ENCODE measurements around the gene LRBA.
"Not testable (repeated sequence)": the region's sequence is repeated elsewhere in the genome, so short reads cannot be mapped to it uniquely, and the experiment has no call there.

The LRBA gene

GRCh38 chr4:150557811-150558210 lies 457.3 kb downstream of the LRBA start:
- DNase-seq: not testable (repeated sequence)

DNA sequence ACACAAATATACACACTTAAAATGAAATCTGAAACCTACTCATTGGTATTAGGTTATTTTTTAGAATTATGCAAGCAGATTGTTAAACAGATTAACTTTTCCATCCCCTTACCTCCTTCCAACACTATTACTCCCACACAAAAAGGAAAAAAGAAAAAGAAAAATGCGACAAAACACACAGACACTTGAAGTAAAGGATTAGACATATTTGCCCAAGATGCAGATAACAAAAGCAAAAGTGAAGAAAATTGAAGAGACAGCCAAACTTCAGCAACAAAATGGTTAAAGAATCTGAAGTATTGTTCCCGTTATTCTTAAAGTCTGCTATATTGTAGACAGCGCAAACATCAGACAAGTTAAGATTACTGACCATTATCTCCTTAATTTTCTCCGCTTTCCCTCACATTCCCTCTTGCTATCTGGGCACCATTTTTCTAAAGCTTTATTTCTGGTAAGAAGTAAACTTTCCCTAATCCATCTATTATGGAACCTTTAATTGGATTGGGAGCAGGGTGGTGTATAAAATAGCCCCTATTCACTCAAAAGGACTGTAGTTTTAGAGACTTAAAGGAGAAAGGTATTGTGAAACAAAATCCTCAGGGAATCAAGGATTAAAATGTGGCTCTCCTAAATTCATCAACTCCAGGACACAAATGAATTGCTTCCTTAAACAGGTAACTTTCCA lies 467.8 kb downstream of the LRBA start:
- DNase-seq: no peak

GRCh38 chr4:150546286-150546685 lies 468.8 kb downstream of the LRBA start:
- DNase-seq: no peak

DNA sequence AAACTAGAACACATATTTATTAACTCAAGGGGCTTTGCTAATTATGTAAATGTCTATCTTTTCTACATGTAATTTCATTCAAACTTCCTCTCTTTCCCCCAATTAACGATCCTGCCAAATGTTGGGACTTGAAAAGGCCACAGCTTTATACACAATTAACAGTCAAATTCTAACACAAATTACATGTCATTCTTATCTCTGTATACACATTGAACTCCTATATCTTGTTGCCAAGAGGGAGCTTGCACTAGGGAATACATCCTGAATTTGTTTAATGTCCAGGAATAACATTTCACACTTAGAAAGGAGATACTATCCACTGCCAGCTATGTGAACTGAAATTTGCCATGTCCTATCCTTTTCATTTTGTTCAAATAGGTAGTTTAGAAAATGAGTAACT lies 472.0 kb downstream of the LRBA start:
- DNase-seq: no peak

GRCh38 chr4:150541681-150542080 lies 473.4 kb downstream of the LRBA start:
- no peak for DNase-seq

GRCh38 chr4:150540959-150541360 lies 474.1 kb downstream of the LRBA start:
- DNase-seq: no peak

DNA sequence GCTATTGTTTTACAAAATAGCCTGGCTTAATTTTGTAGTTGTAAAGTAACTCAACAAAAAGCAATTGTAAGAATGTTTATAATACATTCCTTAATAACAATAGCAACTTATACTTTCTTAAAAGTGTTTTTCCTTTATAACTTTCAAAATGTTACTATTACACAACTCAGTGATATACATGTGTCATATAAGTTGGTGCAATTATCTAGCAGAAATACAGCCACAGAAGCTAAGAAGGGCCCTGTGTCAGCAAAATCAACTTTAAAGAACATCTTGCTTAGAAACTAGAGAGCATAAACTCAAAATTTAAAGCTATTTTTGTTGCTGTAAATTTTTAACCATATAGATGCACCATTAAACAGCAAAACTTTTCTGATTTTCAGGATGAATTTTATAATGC lies 474.5 kb downstream of the LRBA start:
- no peak for DNase-seq

- not testable (repeated sequence) for DNase-seq
Measured at GRCh38 chr4:150537911-150538310, 477.2 kb downstream of the LRBA start.

GRCh38 chr4:150534818-150535217 lies 480.3 kb downstream of the LRBA start:
- DNase-seq: no peak

GRCh38 chr4:150533673-150534072 lies 481.4 kb downstream of the LRBA start:
- no peak for DNase-seq

GRCh38 chr4:150525321-150525868 lies 489.7 kb downstream of the LRBA start:
- peak; percentile 10 for DNase-seq

DNA sequence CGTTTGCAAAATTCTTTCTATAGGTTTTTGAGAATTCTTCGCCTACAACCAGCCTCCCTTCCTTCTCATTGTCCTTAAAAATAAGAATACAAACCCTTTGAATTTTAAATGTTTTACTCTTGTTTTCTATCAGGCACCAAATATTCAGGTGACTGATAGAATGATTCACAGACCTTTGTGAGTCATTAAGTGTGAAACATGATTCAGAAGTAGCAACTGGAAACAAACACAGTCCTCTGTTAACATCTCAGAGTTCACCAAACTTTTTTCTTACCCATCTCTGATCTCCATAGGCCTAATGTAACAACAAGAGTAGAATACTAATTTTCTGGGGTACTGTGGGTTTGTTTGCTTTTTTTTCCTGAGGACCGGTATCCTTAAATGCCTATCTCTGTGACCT lies 496.5 kb downstream of the LRBA start:
- DNase-seq: peak; percentile 85

DNA sequence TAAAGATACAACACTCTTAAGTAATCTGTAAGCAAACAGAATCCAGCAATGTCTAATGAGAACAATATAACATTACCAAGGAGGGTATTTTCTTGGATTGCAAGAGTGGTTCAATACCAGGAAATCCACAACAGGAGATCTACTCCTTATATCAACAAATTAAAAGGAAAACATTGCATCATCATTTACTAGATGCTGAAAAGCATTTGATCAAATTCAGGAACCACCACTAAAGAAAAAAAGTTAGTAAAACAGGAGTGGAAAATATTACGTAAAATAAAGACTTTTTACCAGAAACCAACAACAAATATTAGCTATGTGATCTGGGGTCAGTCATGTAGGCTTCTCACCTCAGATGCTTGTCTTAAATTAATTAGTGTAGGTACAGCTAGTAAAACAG lies 499.9 kb downstream of the LRBA start:
- no peak for DNase-seq

DNA sequence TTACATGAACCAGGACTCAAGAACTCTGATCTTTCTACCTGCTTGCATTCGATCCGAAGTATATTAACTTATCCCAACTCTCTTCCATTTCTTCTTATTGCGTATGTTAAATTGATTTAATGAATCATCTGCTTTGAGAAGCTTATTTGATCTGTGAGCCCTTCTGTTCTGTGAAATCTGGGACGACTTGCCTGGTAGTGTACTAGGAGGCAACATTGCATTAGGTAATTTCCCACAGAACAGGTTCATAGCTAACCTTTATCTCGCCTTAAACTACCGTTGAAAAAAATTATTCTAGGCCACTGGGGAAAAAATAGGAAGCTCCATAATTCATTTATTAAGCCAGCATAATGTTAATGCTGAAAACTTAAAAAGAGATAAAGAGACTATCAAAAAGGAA lies 500.4 kb downstream of the LRBA start:
- DNase-seq: no peak

- DNase-seq: peak; percentile 10
Measured at GRCh38 chr4:150510176-150510865, 504.8 kb downstream of the LRBA start.

GRCh38 chr4:150507656-150508055 lies 507.4 kb downstream of the LRBA start:
- DNase-seq: not testable (repeated sequence)

DNA sequence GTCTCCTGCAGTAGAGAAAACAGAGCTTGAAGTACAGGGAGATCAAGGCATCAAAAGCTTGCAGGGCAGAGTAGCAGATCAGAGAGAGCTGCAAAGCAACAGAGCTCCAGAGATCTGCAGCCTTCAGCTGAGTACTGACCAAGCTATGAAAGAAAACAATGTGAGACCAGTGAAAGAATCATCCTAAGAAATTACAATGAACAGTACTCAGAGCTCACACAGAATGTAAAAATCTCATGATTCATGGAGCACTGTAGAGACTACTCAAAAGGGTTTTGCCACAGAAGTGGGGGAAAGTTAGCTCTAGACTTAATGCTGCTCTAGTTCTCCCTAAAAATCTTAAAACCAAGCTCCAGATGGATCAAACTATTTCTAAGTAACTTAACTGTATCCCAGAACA lies 513.1 kb downstream of the LRBA start:
- DNase-seq: no peak

DNA sequence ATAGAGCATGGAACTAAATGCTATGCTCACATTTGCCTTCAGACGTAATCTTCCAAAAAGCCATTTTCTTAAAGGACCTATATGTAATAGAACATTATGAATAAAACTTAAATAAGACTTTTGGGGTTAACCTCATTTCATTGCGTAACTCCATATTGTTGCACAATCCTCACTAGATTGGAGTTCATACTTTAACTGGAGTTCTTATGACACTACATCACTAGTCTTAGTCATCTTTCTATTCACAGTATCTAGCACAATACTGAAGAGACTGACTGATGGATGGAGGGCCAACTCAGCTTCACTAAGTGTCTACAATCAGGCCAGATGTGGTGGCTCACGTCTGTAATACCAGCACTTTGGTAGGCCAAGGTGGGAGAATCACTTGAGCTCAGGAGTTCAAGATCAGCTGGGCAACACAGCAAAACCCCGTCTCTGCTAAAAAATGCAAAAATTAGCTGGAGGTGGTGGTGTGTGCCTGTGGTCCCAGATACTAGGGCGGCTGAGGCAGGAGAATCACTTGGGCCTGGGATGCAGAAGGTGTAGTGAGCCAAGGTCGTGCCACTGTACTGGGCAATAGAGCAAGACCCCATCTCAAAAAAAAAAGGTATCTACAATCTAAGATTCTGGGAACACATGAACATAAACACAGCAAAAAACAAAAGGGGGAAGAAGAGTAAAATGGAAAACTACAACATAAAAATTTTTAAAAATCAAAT lies 513.9 kb downstream of the LRBA start:
- peak; percentile 16 for DNase-seq

DNA sequence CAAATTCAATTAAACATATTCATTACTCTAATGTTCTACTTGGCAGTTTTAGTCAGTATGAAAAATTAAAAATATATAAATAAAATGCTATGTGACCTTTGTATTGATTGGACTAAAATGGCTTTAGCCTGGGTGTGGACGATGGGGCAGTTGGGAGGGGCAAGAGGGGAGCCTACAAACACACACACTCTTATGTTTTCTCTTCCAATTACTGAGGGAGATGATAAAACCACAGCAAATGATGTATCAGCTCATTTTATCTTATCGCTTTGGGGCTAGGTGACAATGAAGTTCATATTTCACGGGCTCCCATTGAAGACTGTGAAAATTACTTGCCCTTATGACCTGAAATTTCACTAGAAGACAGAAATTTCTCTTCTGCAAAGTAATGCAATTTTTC lies 517.5 kb downstream of the LRBA start:
- DNase-seq: no peak

GRCh38 chr4:150495550-150495949 lies 519.5 kb downstream of the LRBA start:
- no peak for DNase-seq

- no peak for DNase-seq
Measured at GRCh38 chr4:150493851-150494250, 521.2 kb downstream of the LRBA start.

GRCh38 chr4:150491132-150492049 lies 523.7 kb downstream of the LRBA start:
- DNase-seq: no peak

GRCh38 chr4:150482581-150482980 lies 532.5 kb downstream of the LRBA start:
- no peak for DNase-seq
